HCT116 (cell line): ENCODE measurements around the gene C10orf95. TPM values are rescaled to one million over a fixed set of nuclear protein-coding genes. Genes with fewer than 3 reads are reported as not detected.

Experiments used
- ATAC-seq: fragments of 200-7000 bp; cut with Tn5 transposase; 2 replicates; pipeline ENCODE4 v1.9.1; 2020; ENCODE audit warnings: mild to moderate bottlenecking, moderate library complexity
- BruUV-seq: library from RNA; stranded (reverse); fragments of 400-500 nt; replicated peaks from 2 replicates; lab custom pipeline; 2021; lab: Mats Ljungman, UMichigan
- CTCF ChIA-PET: fragments of 300-600 bp; sonication (Branson Sonifier 250); formaldehyde crosslinking; loops from one replicate; lab custom pipeline; 2021; ENCODE audit warnings: antibody characterized with exemption; lab: Charles Lee
- POLR2A ChIA-PET: fragments of 300-600, 350-600 bp; sonication (Branson Sonifier 250); formaldehyde crosslinking; loops from one replicate; lab custom pipeline; 2021; ENCODE audit warnings: antibody characterized with exemption; lab: Charles Lee
- RAD21 ChIA-PET, 2 experiments: fragments of 300-600 bp; sonication (Branson Sonifier 250); formaldehyde crosslinking; loops; one replicate each; lab custom pipeline; 2023; ENCODE audit warnings: low total read pairs in 2 of 2; ENCODE audit not compliant: uncharacterized antibody in 2 of 2, unreplicated experiment in 2 of 2, low non-redundant PET in 1 of 2; lab: Charles Lee
- DNase-seq: peaks from one replicate; pipeline ENCODE4 v3.0.0-alpha.2; 2010; ENCODE audit warnings: low read depth, low spot score
- H2AFZ ChIP-seq: fragments of 200-600 bp; shearing (Covaris generic), sonication (generic); 2 replicates; pipeline ENCODE4 v1.6.1; 2017; ENCODE audit warnings: low read depth, mixed run types, mixed read lengths, antibody characterized with exemption, low read length; ENCODE audit not compliant: poor library complexity, severe bottlenecking
- H3K27ac ChIP-seq: 2 replicates; pipeline ENCODE4 v1.5.1; 2012; ENCODE audit warnings: low read depth, low read length
- H3K27me3 ChIP-seq: fragments of 200-600 bp; sonication (generic); 2 replicates; pipeline ENCODE4 v1.6.1; 2016; ENCODE audit warnings: mixed run types, low read length, mixed read lengths; ENCODE audit not compliant: insufficient read depth
- H3K36me3 ChIP-seq, 2 experiments: fragments of 200-500 bp in 1 of 2; fragments of 200-600 bp in 1 of 2; sonication (Bioruptor generic) in 1 of 2; sonication (generic) in 1 of 2; 2 replicates each; pipeline versions ENCODE4 v1.5.1 to v1.6.1; 2014 to 2016; ENCODE audit warnings: low read length in 2 of 2, inconsistent platforms in 1 of 2, mixed read lengths in 1 of 2, mixed run types in 1 of 2; ENCODE audit not compliant: insufficient read depth in 2 of 2, control insufficient read depth in 1 of 2
- H3K4me1 ChIP-seq, 2 experiments: fragments of 200-600 bp in 1 of 2; sonication (generic) in 1 of 2; 2 replicates each; pipeline versions ENCODE4 v1.5.1 to v1.6.1; 2012 to 2017; ENCODE audit warnings: low read length in 2 of 2, inconsistent platforms in 1 of 2, mild to moderate bottlenecking in 1 of 2, mixed read lengths in 1 of 2, mixed run types in 1 of 2, moderate library complexity in 1 of 2; ENCODE audit not compliant: insufficient read depth in 2 of 2, control insufficient read depth in 1 of 2
- H3K4me2 ChIP-seq: fragments of 200-600 bp; sonication (generic); 2 replicates; pipeline ENCODE4 v1.6.1; 2017; ENCODE audit warnings: mixed run types, low read length, mixed read lengths
- H3K4me3 ChIP-seq, 2 experiments: fragments of 200-600 bp in 1 of 2; sonication (generic) in 1 of 2; replicated peaks in 1 of 2; 2 replicates each; pipeline ENCODE4 v1.5.1; 2011 to 2016; ENCODE audit warnings: low read length in 2 of 2, control low read depth in 1 of 2, low read depth in 1 of 2, mild to moderate bottlenecking in 1 of 2, mixed read lengths in 1 of 2, mixed run types in 1 of 2
- H3K79me2 ChIP-seq: fragments of 200-600 bp; sonication (generic); 2 replicates; pipeline ENCODE4 v1.6.1; 2017; ENCODE audit warnings: mild to moderate bottlenecking, mixed run types, low read length, moderate library complexity, mixed read lengths; ENCODE audit not compliant: insufficient read depth
- H3K9ac ChIP-seq: fragments of 200-600 bp; sonication (generic); 2 replicates; pipeline ENCODE4 v1.6.1; 2016; ENCODE audit warnings: low read length, mixed read lengths
- H3K9me2 ChIP-seq: fragments of 200-600 bp; sonication (generic), shearing (Covaris generic); 2 replicates; pipeline ENCODE4 v1.6.1; 2017; ENCODE audit warnings: mixed run types, mild to moderate bottlenecking, moderate library complexity; ENCODE audit not compliant: insufficient read depth
- H3K9me3 ChIP-seq, 2 experiments: fragments of 200-500 bp in 1 of 2; fragments of 200-600 bp in 1 of 2; sonication (Bioruptor generic) in 1 of 2; sonication (generic) in 1 of 2; 2 replicates each; pipeline ENCODE4 v1.6.1; 2014 to 2017; ENCODE audit warnings: low read length in 2 of 2, mixed read lengths in 2 of 2, inconsistent platforms in 1 of 2, low read depth in 1 of 2, mild to moderate bottlenecking in 1 of 2, mixed run types in 1 of 2, moderate library complexity in 1 of 2; ENCODE audit not compliant: control insufficient read depth in 1 of 2, insufficient read depth in 1 of 2
- H4K20me1 ChIP-seq: fragments of 200-600 bp; sonication (generic), shearing (Covaris generic); 2 replicates; pipeline ENCODE4 v1.6.1; 2017; ENCODE audit warnings: mixed run types, mild to moderate bottlenecking, moderate library complexity; ENCODE audit not compliant: insufficient read depth
- CBX3 ChIP-seq: IDR thresholded peaks from 2 replicates; pipeline ENCODE4 v1.6.1; 2012; ENCODE audit warnings: low read depth
- CEBPB ChIP-seq: IDR thresholded peaks from 2 replicates; pipeline ENCODE4 v1.6.1; 2012; ENCODE audit warnings: low read depth
- JUND ChIP-seq: IDR thresholded peaks from 2 replicates; pipeline ENCODE4 v1.6.1; 2012
- RAD21 ChIP-seq: IDR thresholded peaks from 2 replicates; pipeline ENCODE4 v1.6.1; 2012; ENCODE audit warnings: low read depth, mild to moderate bottlenecking
- SIN3A ChIP-seq: IDR thresholded peaks from 2 replicates; pipeline ENCODE4 v1.6.1; 2012; ENCODE audit warnings: low read depth
- TCF7L2 ChIP-seq: IDR thresholded peaks from 2 replicates; pipeline ENCODE4 v1.7.0; 2011; ENCODE audit warnings: borderline replicate concordance, inconsistent platforms; ENCODE audit not compliant: insufficient read depth, insufficient read length; ENCODE audit errors: extremely low read depth
- ZFX ChIP-seq: fragments of 450-650 bp; IDR thresholded peaks from 2 replicates; pipeline ENCODE4 v1.6.1; 2017
- intact Hi-C: fragments of 100-400 bp; cut with micrococcal nuclease; formaldehyde crosslinking; loops from 2 replicates; pipeline ENCODE4 v1.10.0; 2022
- total RNA-seq: library from RNA; stranded (reverse); gene quantifications from one replicate; pipeline ENCODE4 v1.2.1, GENCODE V29; 2021; ENCODE audit not compliant: unreplicated experiment

Gene C10orf95
- total RNA-seq, 1 experiment from 2014 or later = 2.1 TPM

DNA sequence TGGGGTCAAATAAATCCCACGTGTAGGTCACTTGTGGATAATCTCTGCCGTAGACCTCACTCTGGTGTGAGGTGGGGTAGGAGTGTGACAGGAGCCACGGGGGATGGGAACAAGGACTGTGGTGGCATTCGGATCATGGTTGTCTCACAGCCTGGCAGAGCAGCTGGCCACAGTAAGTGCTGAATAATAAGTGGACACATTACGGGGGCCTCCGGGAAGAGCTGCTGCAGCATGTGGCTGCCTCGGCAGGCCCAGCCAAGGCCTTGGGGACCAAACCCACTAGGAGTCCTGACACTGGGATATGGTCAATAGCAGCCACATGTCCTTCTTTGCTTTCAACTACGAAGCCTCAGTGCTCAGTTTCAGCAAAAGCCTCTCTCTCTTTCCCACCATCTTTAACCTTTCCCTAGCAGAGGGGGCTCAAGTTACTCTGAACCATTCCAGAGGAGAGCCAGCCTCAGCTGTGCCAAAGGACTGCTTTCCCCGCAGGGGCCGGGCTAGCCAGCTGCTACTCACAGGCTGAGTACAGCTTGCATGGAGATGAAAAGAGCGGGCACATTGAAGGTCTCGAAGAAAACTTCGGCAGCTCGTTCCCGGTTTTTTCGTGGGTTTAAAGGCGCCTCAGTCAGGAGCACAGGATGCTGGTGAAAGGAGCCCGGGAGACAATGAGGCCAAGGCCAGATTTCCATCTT is 33.9 kb upstream of the C10orf95 start:
- ChIA-PET RAD21 (no interaction called here), CTCF (interaction anchor here (1.5 kb wide), 1 partner anchor 17 kb away, joined by 4 read pairs; the partner anchor contains the start of gene ACTR1A), POLR2A (no interaction called here)
- no peaks in the 10 kb centered on the region for H4K20me1 ChIP-seq
- H3K9ac ChIP-seq = no peak overlapping the region
- TF ChIP-seq CEBPB (no peak), RAD21 (no peak), TCF7L2 (no peak), SIN3A (no peak)
- DNase-seq (no peak), ATAC-seq (no peak)
- no peaks in the 10 kb centered on the region for H3K27me3 ChIP-seq
- H3K79me2 ChIP-seq = no peaks in the 10 kb centered on the region
- no peak overlapping the region for H3K4me2 ChIP-seq
- no TSS peak for BruUV-seq
- intact Hi-C loops = no loop called here
- no peak overlapping the region for H3K27ac ChIP-seq
- H3K4me1 ChIP-seq = no peaks in the 10 kb centered on the region
- no peaks in the 10 kb centered on the region for H3K9me2 ChIP-seq
- no peak overlapping the region for H2AFZ ChIP-seq
- H3K9me3 ChIP-seq = no peaks in the 10 kb centered on the region
- H3K4me3 ChIP-seq = no peak overlapping the region
- peaks cover 66 to 79% of the 10 kb centered on the region in 2 experiments; a peak in 3 of 4 replicates for H3K36me3 ChIP-seq

GRCh38 chr10:102484021-102484420 is 32.7 kb upstream of the C10orf95 start:
- no peak for TF ChIP-seq RAD21
- no peak for TF ChIP-seq ZFX
- no peak for TF ChIP-seq CBX3
- no peak for TF ChIP-seq JUND
- peaks cover 70 to 71% of the 10 kb centered on the region in 2 experiments; a peak in 3 of 4 replicates for H3K36me3 ChIP-seq
- intact Hi-C loops = no loop called here
- ChIA-PET CTCF (no interaction called here), POLR2A (no interaction called here), RAD21 (no interaction called here)
- no peak overlapping the region for H3K27ac ChIP-seq
- BruUV-seq = no TSS peak
- no peak overlapping the region for H2AFZ ChIP-seq
- no peak overlapping the region for H3K4me2 ChIP-seq
- H3K9me3 ChIP-seq = no peaks in the 10 kb centered on the region
- no peak overlapping the region for H3K4me3 ChIP-seq
- ATAC-seq = no peak
- no peak overlapping the region for H3K9ac ChIP-seq
- no peaks in the 10 kb centered on the region for H4K20me1 ChIP-seq
- no peak for DNase-seq
- no peaks in the 10 kb centered on the region for H3K4me1 ChIP-seq
- H3K27me3 ChIP-seq = no peaks in the 10 kb centered on the region
- H3K79me2 ChIP-seq = no peaks in the 10 kb centered on the region
- H3K9me2 ChIP-seq = no peaks in the 10 kb centered on the region
